CD4-positive, alpha-beta T cell (primary cell): Measurements from ENCODE around the gene LAMTOR1. TPM values are rescaled to one million over a fixed set of nuclear protein-coding genes. Genes with fewer than 3 reads are reported as not detected.

Experiments used
- ATAC-seq: fragments of 200-7000 bp; cut with Tn5 transposase; one replicate; pipeline ENCODE4 v1.10.0; 2022; ENCODE audit warnings: mild to moderate bottlenecking; ENCODE audit not compliant: poor library complexity
- CTCF ChIA-PET: fragments of 350-600 bp; sonication (Branson Sonifier 250); formaldehyde crosslinking; loops from one replicate; lab custom pipeline; 2021; ENCODE audit warnings: antibody characterized with exemption, inconsistent platforms; lab: Charles Lee
- POLR2A ChIA-PET: fragments of 350-600 bp; sonication (Branson Sonifier 250); formaldehyde crosslinking; loops from one replicate; lab custom pipeline; 2021; ENCODE audit warnings: antibody characterized with exemption, inconsistent platforms; lab: Charles Lee
- DNase-seq, 14 experiments: peaks; one replicate each; pipeline ENCODE4 v3.0.0-alpha.2; 2013 to 2020; ENCODE audit warnings: mixed read lengths in 2 of 14
- H3K27ac ChIP-seq, 2 donors: one replicate each; pipeline versions ENCODE4 v1.5.1 to v1.7.0; 2013; ENCODE audit warnings: low read length in 2 of 2, low read depth in 1 of 2, mild to moderate bottlenecking in 1 of 2
- H3K27me3 ChIP-seq, 2 experiments: 1 replicate in 1 of 2; 2 replicates in 1 of 2; pipeline versions ENCODE4 v1.6.1 to v1.7.0; 2013; ENCODE audit warnings: low read length in 2 of 2, control low read depth in 1 of 2, mild to moderate bottlenecking in 1 of 2, moderate library complexity in 1 of 2; ENCODE audit not compliant: insufficient read depth in 2 of 2, control insufficient read depth in 1 of 2
- H3K36me3 ChIP-seq: one replicate; pipeline ENCODE4 v1.6.1; 2013; ENCODE audit warnings: low read length, control low read depth; ENCODE audit not compliant: insufficient read depth
- H3K4me1 ChIP-seq: one replicate; pipeline ENCODE4 v1.6.1; 2013; ENCODE audit warnings: low read length, control low read depth; ENCODE audit not compliant: insufficient read depth
- H3K4me3 ChIP-seq: one replicate; pipeline ENCODE4 v1.5.1; 2013; ENCODE audit warnings: mild to moderate bottlenecking, low read length, moderate library complexity
- H3K9me3 ChIP-seq, 2 experiments: 1 replicate in 1 of 2; 2 replicates in 1 of 2; pipeline versions ENCODE4 v1.6.1 to v1.7.0; 2013; ENCODE audit warnings: low read length in 2 of 2, mild to moderate bottlenecking in 2 of 2, control low read depth in 1 of 2, moderate library complexity in 1 of 2; ENCODE audit not compliant: control insufficient read depth in 1 of 2, insufficient read depth in 1 of 2
- H3K27ac Mint-ChIP-seq: one replicate; pipeline ENCODE4 v1.8.0; 2020; ENCODE audit warnings: mixed read lengths
- H3K27me3 Mint-ChIP-seq: one replicate; pipeline ENCODE4 v1.8.0; 2021; ENCODE audit warnings: mixed read lengths
- H3K36me3 Mint-ChIP-seq: one replicate; pipeline ENCODE4 v1.8.0; 2021; ENCODE audit warnings: low read depth, mixed read lengths
- H3K4me1 Mint-ChIP-seq: one replicate; pipeline ENCODE4 v1.8.0; 2021; ENCODE audit warnings: low read depth, mixed read lengths
- H3K4me3 Mint-ChIP-seq: one replicate; pipeline ENCODE4 v1.8.0; 2020; ENCODE audit warnings: mild to moderate bottlenecking, mixed read lengths
- H3K9me3 Mint-ChIP-seq: one replicate; pipeline ENCODE4 v1.8.0; 2020; ENCODE audit warnings: mixed read lengths
- CTCF ChIP-seq: fragments of 200-600 bp; IDR thresholded peaks from one replicate; pipeline ENCODE4 v1.8.0; 2022; ENCODE audit warnings: antibody characterized with exemption, mild to moderate bottlenecking
- intact Hi-C, 2 experiments: fragments of 100-400 bp; cut with DNase I in 1 of 2; cut with micrococcal nuclease in 1 of 2; formaldehyde crosslinking; loops; one replicate each; pipeline versions ENCODE4 v1.15.1 to v1.9.0; 2023 to 2025; cut with DNase I, micrococcal nuclease
- total RNA-seq, 174 experiments: library from RNA in 2 of 174; stranded (reverse) in 2 of 174; gene quantifications; one replicate each; pipeline ENCODE4 v1.2.3 and lab custom pipeline; 2021 to 2026

LAMTOR1 gene
- total RNA-seq, 2 experiments from 2014 or later = 29.5 to 30.4 TPM

DNA sequence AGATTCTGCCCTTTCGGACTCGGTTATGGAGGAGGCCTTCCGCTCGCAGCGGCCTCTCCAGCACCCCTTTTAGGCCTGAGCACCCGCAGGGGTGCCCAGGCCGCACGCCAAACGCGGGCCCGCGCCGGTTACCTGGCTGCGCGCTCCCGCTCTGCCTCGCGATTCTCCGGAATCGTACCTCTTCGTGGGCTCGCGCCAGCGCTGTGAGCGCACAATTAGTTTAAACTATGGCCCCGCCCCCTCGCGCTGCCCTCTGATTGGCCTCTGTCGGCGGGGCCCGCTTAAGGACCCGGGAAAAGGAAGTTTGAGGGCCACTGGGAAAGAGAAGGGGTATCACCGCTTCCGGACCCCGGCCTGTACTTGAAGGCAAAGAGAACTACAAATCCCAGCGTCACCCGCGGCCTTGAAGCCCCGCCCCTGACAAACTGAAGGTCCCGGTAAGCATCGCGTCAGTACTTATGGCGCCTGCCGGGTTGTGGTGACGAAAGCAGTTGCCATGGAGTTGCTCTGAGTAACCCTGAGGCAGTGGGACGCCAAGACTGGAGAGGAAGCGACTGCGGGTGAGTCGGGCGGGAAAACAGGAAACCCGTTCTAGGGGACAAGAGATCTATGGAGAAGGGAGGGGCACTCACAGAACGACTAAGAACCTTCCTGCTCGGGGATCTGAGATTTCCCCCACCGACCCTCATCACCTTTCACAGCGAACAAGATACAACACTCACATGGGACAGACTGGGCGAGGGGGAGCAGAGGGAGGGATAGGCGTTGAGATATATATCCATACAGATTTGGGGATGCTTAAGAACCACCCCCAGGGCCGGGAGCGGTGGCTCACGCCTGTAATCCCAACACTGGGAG is 22.5 kb downstream of the LAMTOR1 start, which contains the start of the genes LRRC51 and NUMA1:
LRRC51 (plus strand) TSS at position 525 of the 858 bp plus-strand sequence. CDS start 8,234 bp downstream, outside the sequence.
NUMA1 (minus strand) TSS at position 217 of the 858 bp plus-strand sequence. CDS start 44,599 bp downstream, outside the sequence.
- peak within 1 kb of the TSS; percentile 73 for H3K4me3 ChIP-seq
- no peak for TF ChIP-seq CTCF
- peaks cover 40% of the 10 kb centered on the region for H3K4me1 Mint-ChIP-seq
- intact Hi-C loops = loop anchor here (1.0 to 2.0 kb wide), 5 partner anchors 23 to 143 kb away; partner anchors contain the start of genes ANAPC15 (in 2 of the 2) and LAMTOR1 (in 1 of the 2)
- ChIA-PET POLR2A (interaction anchor here (0.9 to 2.9 kb wide), 4 partner anchors 10 to 41 kb away, joined by 3 to 44 read pairs (median 17); no protein-coding TSS in a partner anchor), CTCF (interaction anchor here (1.2 to 2.5 kb wide), 3 partner anchors 11 to 56 kb away, joined by 3 to 18 read pairs (median 5); no protein-coding TSS in a partner anchor)
- H3K9me3 ChIP-seq = no peaks in the 10 kb centered on the region
- no peaks in the 10 kb centered on the region for H3K27me3 Mint-ChIP-seq
- peak within 1 kb of the TSS; percentile 82 to 93 for H3K27ac ChIP-seq
- H3K36me3 Mint-ChIP-seq = peaks cover 12% of the 10 kb centered on the region
- peaks cover 8% of the 10 kb centered on the region for H3K36me3 ChIP-seq
- DNase-seq (peak; percentile 97 to 100 (median 99)), ATAC-seq (peak; percentile 84)
- peak within 1 kb of the TSS; percentile 92 for H3K27ac Mint-ChIP-seq
- H3K27me3 ChIP-seq = no peaks in the 10 kb centered on the region
- H3K4me3 Mint-ChIP-seq = peak within 1 kb of the TSS; percentile 95
- H3K9me3 Mint-ChIP-seq = no peaks in the 10 kb centered on the region
- H3K4me1 ChIP-seq = peaks cover 31% of the 10 kb centered on the region

GRCh38 chr11:72079819-72080325 is 23.2 kb downstream of the LAMTOR1 start:
- H3K27ac Mint-ChIP-seq = peak overlapping the region; percentile 92
- ATAC-seq = peak; percentile 21
- H3K4me3 Mint-ChIP-seq = peak overlapping the region; percentile 95
- H3K4me3 ChIP-seq = peak overlapping the region; percentile 73
- H3K4me1 Mint-ChIP-seq = peaks cover 46% of the 10 kb centered on the region
- peaks cover 34% of the 10 kb centered on the region for H3K4me1 ChIP-seq
- POLR2A ChIA-PET = interaction anchor here (0.6 to 2.9 kb wide), 7 partner anchors 11 to 149 kb away, joined by 3 to 31 read pairs (median 3); no protein-coding TSS in a partner anchor
- H3K27me3 ChIP-seq = no peaks in the 10 kb centered on the region
- peak in 4 of 14 experiments; percentile 19 to 73 (median 48) for DNase-seq
- H3K27ac ChIP-seq = peak overlapping the region; percentile 82 to 93
- peaks cover 3% of the 10 kb centered on the region for H3K36me3 ChIP-seq
- CTCF ChIA-PET = interaction anchor here (1.2 to 2.5 kb wide), 3 partner anchors 11 to 55 kb away, joined by 3 to 9 read pairs (median 4); no protein-coding TSS in a partner anchor
- TF ChIP-seq CTCF = no peak
- no peaks in the 10 kb centered on the region for H3K9me3 ChIP-seq
- H3K36me3 Mint-ChIP-seq = peaks cover 12% of the 10 kb centered on the region
- H3K27me3 Mint-ChIP-seq = no peaks in the 10 kb centered on the region
- H3K9me3 Mint-ChIP-seq = no peaks in the 10 kb centered on the region
- intact Hi-C loops = loop anchor here (1.0 to 2.0 kb wide), 5 partner anchors 23 to 143 kb away; partner anchors contain the start of genes ANAPC15 (in 2 of the 2) and LAMTOR1 (in 1 of the 2)

- DNase-seq (no peak), ATAC-seq (no peak)
- Mint-ChIP-seq H3K36me3 (peaks cover 12% of the 10 kb centered on the region), H3K27me3 (no peaks in the 10 kb centered on the region), H3K4me3 (peak overlapping the region; percentile 61), H3K4me1 (peaks cover 46% of the 10 kb centered on the region), H3K9me3 (no peaks in the 10 kb centered on the region), H3K27ac (peak overlapping the region; percentile 92)
- ChIA-PET CTCF (interaction anchor here (1.3 to 2.5 kb wide), 3 partner anchors 12 to 53 kb away, joined by 4 to 9 read pairs (median 4); no protein-coding TSS in a partner anchor), POLR2A (interaction anchor here (1.2 to 2.9 kb wide), 3 partner anchors 34 to 53 kb away, joined by 4 to 31 read pairs (median 6); partner anchors contain the start of gene ANAPC15)
- no peaks in the 10 kb centered on the region for H3K9me3 ChIP-seq
- H3K4me3 ChIP-seq = no peak overlapping the region
- no peak overlapping the region for H3K27ac ChIP-seq
- no peaks in the 10 kb centered on the region for H3K27me3 ChIP-seq
- H3K4me1 ChIP-seq = peaks cover 34% of the 10 kb centered on the region
- intact Hi-C loops = no loop called here
- no peak for TF ChIP-seq CTCF
- peaks cover 3% of the 10 kb centered on the region for H3K36me3 ChIP-seq
Observed at GRCh38 chr11:72078477-72078876, 24.6 kb downstream of the LAMTOR1 start.
